ENCODE measurements around the gene SMC1B. TPM values are rescaled to one million over a fixed set of nuclear protein-coding genes. Genes with fewer than 3 reads are reported as not detected.
"Not testable (repeated sequence)": the region's sequence is repeated elsewhere in the genome, so short reads cannot be mapped to it uniquely, and the experiment has no call there.

Gene SMC1B
- total RNA-seq, 1 experiment from 2014 or later = not detected

- DNase-seq (ENCODE audit: low read depth) = no peak
These were observed 63.5 kb downstream of the SMC1B start for GRCh38 chr22:45349916-45350315.

- no peak for DNase-seq (ENCODE audit: low read depth)
These were observed 69.1 kb downstream of the SMC1B start for GRCh38 chr22:45344334-45344733.

GRCh38 chr22:45343143-45343542 is 70.3 kb downstream of the SMC1B start:
- DNase-seq (ENCODE audit: low read depth) = no peak

GRCh38 chr22:45341498-45341897 is 71.9 kb downstream of the SMC1B start:
- no peak for DNase-seq (ENCODE audit: low read depth)

- no peak for DNase-seq (ENCODE audit: low read depth)
These were observed 73.1 kb downstream of the SMC1B start for GRCh38 chr22:45340323-45340722.

GRCh38 chr22:45338795-45339194 is 74.6 kb downstream of the SMC1B start:
- DNase-seq (ENCODE audit: low read depth) = no peak

- no peak for DNase-seq (ENCODE audit: low read depth)
These were observed 75.9 kb downstream of the SMC1B start for GRCh38 chr22:45337536-45337935.

GRCh38 chr22:45336971-45337431 is 76.4 kb downstream of the SMC1B start:
- no peak for DNase-seq (ENCODE audit: low read depth)

- no peak for DNase-seq (ENCODE audit: low read depth)
These were observed 77.4 kb downstream of the SMC1B start for GRCh38 chr22:45335854-45336522.

- DNase-seq (ENCODE audit: low read depth) = no peak
These were observed 78.2 kb downstream of the SMC1B start for GRCh38 chr22:45335021-45335818.

- no peak for DNase-seq (ENCODE audit: low read depth)
These were observed 78.9 kb downstream of the SMC1B start for GRCh38 chr22:45334528-45334927.

- no peak for DNase-seq (ENCODE audit: low read depth)
These were observed 79.3 kb downstream of the SMC1B start for GRCh38 chr22:45334068-45334467.

GRCh38 chr22:45332001-45332400 is 81.4 kb downstream of the SMC1B start:
- DNase-seq (ENCODE audit: low read depth) = no peak

- DNase-seq (ENCODE audit: low read depth) = no peak
These were observed 81.9 kb downstream of the SMC1B start for GRCh38 chr22:45331486-45331885.

- no peak for DNase-seq (ENCODE audit: low read depth)
These were observed 82.9 kb downstream of the SMC1B start for GRCh38 chr22:45330548-45330947.

GRCh38 chr22:45329530-45329936 is 83.9 kb downstream of the SMC1B start:
- DNase-seq (ENCODE audit: low read depth) = no peak

GRCh38 chr22:45328822-45329529 is 84.4 kb downstream of the SMC1B start:
- no peak for DNase-seq (ENCODE audit: low read depth)

- not testable (repeated sequence) for DNase-seq (ENCODE audit: low read depth)
These were observed 85.1 kb downstream of the SMC1B start for GRCh38 chr22:45328261-45328660.

- no peak for DNase-seq (ENCODE audit: low read depth)
These were observed 89.1 kb downstream of the SMC1B start for GRCh38 chr22:45324311-45324711.

- no peak for DNase-seq (ENCODE audit: low read depth)
These were observed 89.7 kb downstream of the SMC1B start for GRCh38 chr22:45323695-45324094.

- no peak for DNase-seq (ENCODE audit: low read depth)
These were observed 90.4 kb downstream of the SMC1B start for GRCh38 chr22:45322873-45323525.

GRCh38 chr22:45321827-45322226 is 91.6 kb downstream of the SMC1B start:
- DNase-seq (ENCODE audit: low read depth) = no peak
